ENCODE results near the gene STPG3. TPM values are rescaled to one million over a fixed set of nuclear protein-coding genes. Genes with fewer than 3 reads are reported as not detected.
A peak's percentile ranks its signal among the peaks of the same experiment; 100 is the strongest.

STPG3 gene
- total and polyA plus RNA-seq, 9 of the 15 experiments (the other 6 are each of a cell fraction or from before 2014, with no cell fraction given) = not detected

DNA sequence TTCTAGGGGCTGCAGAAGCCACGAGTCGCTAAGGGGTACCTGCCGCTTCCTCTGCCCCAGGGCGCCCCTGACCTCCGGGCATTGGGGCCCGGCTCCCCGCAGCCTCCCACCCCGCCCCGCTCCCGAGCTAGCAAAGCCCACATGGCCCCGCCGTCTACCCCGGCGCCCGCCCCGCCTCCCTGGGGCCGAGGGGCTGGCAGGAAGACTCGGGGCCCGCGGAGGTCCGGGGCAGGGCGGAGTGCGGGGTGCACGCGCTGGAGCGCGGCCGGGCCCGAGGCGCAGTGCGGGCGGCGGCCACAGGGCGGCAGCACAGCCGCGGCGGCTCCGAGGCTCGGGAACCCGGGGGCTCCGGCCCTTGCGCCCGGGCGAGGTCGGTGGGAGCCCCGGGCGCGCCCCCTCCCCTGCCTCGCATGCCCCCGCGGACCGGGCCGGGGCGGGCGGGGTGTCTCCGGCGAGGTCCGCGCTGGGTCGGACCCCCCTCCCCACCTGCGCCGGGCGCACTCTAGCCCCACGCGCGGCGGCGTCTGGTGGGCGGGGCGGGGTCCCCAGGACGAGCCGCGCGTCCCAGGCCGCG, 44.2 kb downstream of the STPG3 start (continued):
- TF ChIP-seq, protein P1, sequence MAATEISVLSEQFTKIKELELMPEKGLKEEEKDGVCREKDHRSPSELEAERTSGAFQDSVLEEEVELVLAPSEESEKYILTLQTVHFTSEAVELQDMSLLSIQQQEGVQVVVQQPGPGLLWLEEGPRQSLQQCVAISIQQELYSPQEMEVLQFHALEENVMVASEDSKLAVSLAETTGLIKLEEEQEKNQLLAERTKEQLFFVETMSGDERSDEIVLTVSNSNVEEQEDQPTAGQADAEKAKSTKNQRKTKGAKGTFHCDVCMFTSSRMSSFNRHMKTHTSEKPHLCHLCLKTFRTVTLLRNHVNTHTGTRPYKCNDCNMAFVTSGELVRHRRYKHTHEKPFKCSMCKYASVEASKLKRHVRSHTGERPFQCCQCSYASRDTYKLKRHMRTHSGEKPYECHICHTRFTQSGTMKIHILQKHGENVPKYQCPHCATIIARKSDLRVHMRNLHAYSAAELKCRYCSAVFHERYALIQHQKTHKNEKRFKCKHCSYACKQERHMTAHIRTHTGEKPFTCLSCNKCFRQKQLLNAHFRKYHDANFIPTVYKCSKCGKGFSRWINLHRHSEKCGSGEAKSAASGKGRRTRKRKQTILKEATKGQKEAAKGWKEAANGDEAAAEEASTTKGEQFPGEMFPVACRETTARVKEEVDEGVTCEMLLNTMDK (IDR thresholded peaks at IDR 0.05; ENCODE audit: borderline replicate concordance, insufficient read depth, low read depth, low read length, poor library complexity, severe bottlenecking) = peak; percentile 46
- no peak for TF ChIP-seq ZNF263 (CRISPR knock-in tag; IDR thresholded peaks at IDR 0.05; ENCODE audit: borderline replicate concordance)
- no peak for TF ChIP-seq ZNF239 (CRISPR knock-in tag; IDR thresholded peaks at IDR 0.05)
- peak; percentile 56; the same call in 1 of the 2 replicates for TF ChIP-seq SIN3B (IDR thresholded peaks at IDR 0.05; ENCODE audit: low read depth)
- TF ChIP-seq ZZZ3 (IDR thresholded peaks at IDR 0.05) = no peak
- no peak for TF ChIP-seq CBFA2T2 (conservative IDR thresholded peaks at IDR 0.05)
- TF ChIP-seq ZNF184 (CRISPR knock-in tag; IDR thresholded peaks at IDR 0.05) = no peak
- no peak for TF ChIP-seq HOXB6 (CRISPR knock-in tag; IDR thresholded peaks at IDR 0.05; ENCODE audit: borderline replicate concordance)
- TF ChIP-seq, protein P2, sequence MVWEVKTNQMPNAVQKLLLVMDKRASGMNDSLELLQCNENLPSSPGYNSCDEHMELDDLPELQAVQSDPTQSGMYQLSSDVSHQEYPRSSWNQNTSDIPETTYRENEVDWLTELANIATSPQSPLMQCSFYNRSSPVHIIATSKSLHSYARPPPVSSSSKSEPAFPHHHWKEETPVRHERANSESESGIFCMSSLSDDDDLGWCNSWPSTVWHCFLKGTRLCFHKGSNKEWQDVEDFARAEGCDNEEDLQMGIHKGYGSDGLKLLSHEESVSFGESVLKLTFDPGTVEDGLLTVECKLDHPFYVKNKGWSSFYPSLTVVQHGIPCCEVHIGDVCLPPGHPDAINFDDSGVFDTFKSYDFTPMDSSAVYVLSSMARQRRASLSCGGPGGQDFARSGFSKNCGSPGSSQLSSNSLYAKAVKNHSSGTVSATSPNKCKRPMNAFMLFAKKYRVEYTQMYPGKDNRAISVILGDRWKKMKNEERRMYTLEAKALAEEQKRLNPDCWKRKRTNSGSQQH (CRISPR knock-in tag; IDR thresholded peaks at IDR 0.05) = no peak
- TF ChIP-seq FOXM1 (IDR thresholded peaks at IDR 0.05; ENCODE audit: low read depth) = no peak
- TF ChIP-seq FOXM1 (CRISPR knock-in tag; IDR thresholded peaks at IDR 0.05; ENCODE audit: low read depth) = no peak
- TF ChIP-seq, protein P3, sequence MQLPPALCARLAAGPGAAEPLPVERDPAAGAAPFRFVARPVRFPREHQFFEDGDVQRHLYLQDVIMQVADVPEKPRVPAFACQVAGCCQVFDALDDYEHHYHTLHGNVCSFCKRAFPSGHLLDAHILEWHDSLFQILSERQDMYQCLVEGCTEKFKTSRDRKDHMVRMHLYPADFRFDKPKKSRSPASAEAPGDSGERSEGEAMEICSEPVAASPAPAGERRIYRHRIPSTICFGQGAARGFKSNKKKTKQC (CRISPR knock-in tag; IDR thresholded peaks at IDR 0.05) = no peak
- TF ChIP-seq POLR2G (IDR thresholded peaks at IDR 0.05; ENCODE audit: low read depth, low read length) = peak; percentile 60
- TF ChIP-seq ZNF717 (CRISPR knock-in tag; IDR thresholded peaks at IDR 0.05) = no peak
- no peak for TF ChIP-seq RFX7 (CRISPR knock-in tag; IDR thresholded peaks at IDR 0.05)
- TF ChIP-seq ILK (tag; IDR thresholded peaks at IDR 0.05; ENCODE audit: borderline replicate concordance, low read depth) = no peak
- TF ChIP-seq ZNF584 (CRISPR knock-in tag; IDR thresholded peaks at IDR 0.05; ENCODE audit: low read depth) = no peak
- peak; percentile 90 for TF ChIP-seq RB1 (IDR thresholded peaks at IDR 0.05; ENCODE audit: low read depth)
- TF ChIP-seq KLF16 (IDR thresholded peaks at IDR 0.05) = no peak
- no peak for TF ChIP-seq CBX5 (IDR thresholded peaks at IDR 0.05; ENCODE audit: borderline replicate concordance, low read depth)
- TF ChIP-seq, protein P4, sequence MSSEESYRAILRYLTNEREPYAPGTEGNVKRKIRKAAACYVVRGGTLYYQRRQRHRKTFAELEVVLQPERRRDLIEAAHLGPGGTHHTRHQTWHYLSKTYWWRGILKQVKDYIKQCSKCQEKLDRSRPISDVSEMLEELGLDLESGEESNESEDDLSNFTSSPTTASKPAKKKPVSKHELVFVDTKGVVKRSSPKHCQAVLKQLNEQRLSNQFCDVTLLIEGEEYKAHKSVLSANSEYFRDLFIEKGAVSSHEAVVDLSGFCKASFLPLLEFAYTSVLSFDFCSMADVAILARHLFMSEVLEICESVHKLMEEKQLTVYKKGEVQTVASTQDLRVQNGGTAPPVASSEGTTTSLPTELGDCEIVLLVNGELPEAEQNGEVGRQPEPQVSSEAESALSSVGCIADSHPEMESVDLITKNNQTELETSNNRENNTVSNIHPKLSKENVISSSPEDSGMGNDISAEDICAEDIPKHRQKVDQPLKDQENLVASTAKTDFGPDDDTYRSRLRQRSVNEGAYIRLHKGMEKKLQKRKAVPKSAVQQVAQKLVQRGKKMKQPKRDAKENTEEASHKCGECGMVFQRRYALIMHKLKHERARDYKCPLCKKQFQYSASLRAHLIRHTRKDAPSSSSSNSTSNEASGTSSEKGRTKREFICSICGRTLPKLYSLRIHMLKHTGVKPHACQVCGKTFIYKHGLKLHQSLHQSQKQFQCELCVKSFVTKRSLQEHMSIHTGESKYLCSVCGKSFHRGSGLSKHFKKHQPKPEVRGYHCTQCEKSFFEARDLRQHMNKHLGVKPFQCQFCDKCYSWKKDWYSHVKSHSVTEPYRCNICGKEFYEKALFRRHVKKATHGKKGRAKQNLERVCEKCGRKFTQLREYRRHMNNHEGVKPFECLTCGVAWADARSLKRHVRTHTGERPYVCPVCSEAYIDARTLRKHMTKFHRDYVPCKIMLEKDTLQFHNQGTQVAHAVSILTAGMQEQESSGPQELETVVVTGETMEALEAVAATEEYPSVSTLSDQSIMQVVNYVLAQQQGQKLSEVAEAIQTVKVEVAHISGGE (CRISPR knock-in tag; IDR thresholded peaks at IDR 0.05) = peak in 1 of 3 experiments; percentile 37; a peak in 1 of 6 replicates
- no peak for TF ChIP-seq CBX2 (IDR thresholded peaks at IDR 0.05; ENCODE audit: insufficient read depth, low read length, poor library complexity, severe bottlenecking)
